ENCODE data around the gene DPYSL5. TPM values are rescaled to one million over a fixed set of nuclear protein-coding genes. Genes with fewer than 3 reads are reported as not detected.

Gene DPYSL5
- total and polyA plus RNA-seq, 2 of the 8 experiments (the other 6 are each of a cell fraction or from before 2014, with no cell fraction given) = 11.9 to 16.4 TPM

GRCh38 chr2:26936855-26937254 lies 88.9 kb downstream of the DPYSL5 start:
- Histone ChIP-seq H4K20me1 (replicated peaks in 1 of 2; ENCODE audit: control insufficient read depth in 1 of 2, insufficient read depth in 2 of 2, low read length in 2 of 2) (peaks cover 0 to 5% of the 10 kb centered on the region in 2 experiments), H2BK120ac (replicated peaks; ENCODE audit: low read depth, low read length) (no peak overlapping the region), H3K4me1 (replicated peaks in 1 of 4; ENCODE audit: control insufficient read depth in 3 of 4, insufficient read depth in 4 of 4, low read length in 3 of 4) (peaks cover 0 to 5% (median 1%) of the 10 kb centered on the region in 4 experiments; a peak in 4 of 7 replicates), H3K14ac (ENCODE audit: insufficient read length) (no peak overlapping the region), H2AK5ac (ENCODE audit: low read depth, low read length) (no peak overlapping the region), H3K9me3 (ENCODE audit: insufficient read depth in 2 of 2, low read depth in 1 of 2, low read length in 1 of 2) (no peaks in the 10 kb centered on the region; a peak in 1 of 4 replicates), H3K27me3 (replicated peaks in 1 of 4; ENCODE audit: control insufficient read depth in 3 of 4, extremely low read depth in 1 of 4, insufficient read depth in 3 of 4, low read length in 3 of 4) (no peaks in the 10 kb centered on the region; a peak in 1 of 7 replicates), H3K23ac (ENCODE audit: insufficient read length) (no peak overlapping the region), H3K79me1 (ENCODE audit: low read depth, low read length) (no peaks in the 10 kb centered on the region), H3K9ac (replicated peaks in 1 of 4; ENCODE audit: extremely low read depth in 1 of 4, low read depth in 3 of 4, low read length in 3 of 4) (no peak overlapping the region), H2BK15ac (ENCODE audit: low read length) (no peak overlapping the region), H3K27ac (ENCODE audit: low read depth, low read length) (no peak overlapping the region), H3K18ac (ENCODE audit: extremely low read depth, low read length) (no peak overlapping the region), H2AFZ (ENCODE audit: low read length) (no peak overlapping the region), H2BK12ac (ENCODE audit: low read depth, low read length) (no peak overlapping the region), H3K23me2 (ENCODE audit: low read depth, low read length) (no peaks in the 10 kb centered on the region), H3K79me2 (ENCODE audit: control insufficient read depth in 1 of 2, insufficient read depth in 2 of 2, low read length in 2 of 2) (no peaks in the 10 kb centered on the region), H2BK20ac (ENCODE audit: low read length) (no peak overlapping the region), H3K4ac (replicated peaks; ENCODE audit: insufficient read length, low read depth, low read length) (no peak overlapping the region), H4K5ac (ENCODE audit: insufficient read length, low read depth, low read length) (no peak overlapping the region), H3K4me3 (ENCODE audit: extremely low read depth in 1 of 4, insufficient read depth in 2 of 4, low read depth in 3 of 4, low read length in 4 of 4) (no peak overlapping the region), H4K8ac (ENCODE audit: extremely low read depth, insufficient read depth, low read length) (no peak overlapping the region), H3K4me2 (ENCODE audit: insufficient read depth in 1 of 2, low read depth in 2 of 2, low read length in 2 of 2) (no peak overlapping the region), H3K56ac (replicated peaks; ENCODE audit: insufficient read length, low read depth, low read length) (no peak overlapping the region), H4K91ac (replicated peaks; ENCODE audit: insufficient read length, low read length) (no peak overlapping the region), H2BK5ac (ENCODE audit: low read depth, low read length) (no peak overlapping the region), H3K36me3 (ENCODE audit: control insufficient read depth in 2 of 4, insufficient read depth in 4 of 4, low read length in 3 of 4) (no peaks in the 10 kb centered on the region)
- ChIA-PET POLR2A (ENCODE audit: partially characterized antibody) (interaction anchor here (1.0 kb wide), 1 partner anchor 11 kb away, joined by 3 read pairs; no protein-coding TSS in a partner anchor), CTCF (ENCODE audit: partially characterized antibody) (interaction anchor here (0.8 to 4.4 kb wide), 4 partner anchors 14 to 1330 kb away, joined by 3 to 26 read pairs (median 8); no protein-coding TSS in a partner anchor)
- FAIRE-seq (no peak), DNase-seq (ENCODE audit: low read depth in 1 of 2, low spot score in 2 of 2) (no peak)
- 86% methylated on average over 5 of the region's 5 CpGs; no CpG with 5 or more reads in 1 of the 2 experiments for WGBS, 2 experiments (ENCODE audit: extremely low coverage in 1 of 2, insufficient coverage in 1 of 2, insufficient read length in 1 of 2, insufficient replicate concordance in 2 of 2, low coverage in 1 of 2, low lambda C conversion rate in 2 of 2, missing lambda C conversion rate in 1 of 2)
